Measurements from ENCODE around the gene NKX2-4. TPM values are rescaled to one million over a fixed set of nuclear protein-coding genes. Genes with fewer than 3 reads are reported as not detected.

Gene NKX2-4
- total RNA-seq, 6 experiments from 2014 or later = not detected

- Mint-ChIP-seq H3K27me3 (ENCODE audit: insufficient read depth) (peaks cover 49% of the 10 kb centered on the region), H3K27ac (no peak overlapping the region), H3K9me3 (peaks cover 8% of the 10 kb centered on the region; the same call in 1 of the 2 replicates), H3K36me3 (ENCODE audit: low read depth) (peaks cover 20% of the 10 kb centered on the region), H3K4me3 (no peak overlapping the region), H3K4me1 (ENCODE audit: low read depth) (peaks cover 14% of the 10 kb centered on the region)
- DNase-seq = no peak
- TF ChIP-seq, protein P1, sequence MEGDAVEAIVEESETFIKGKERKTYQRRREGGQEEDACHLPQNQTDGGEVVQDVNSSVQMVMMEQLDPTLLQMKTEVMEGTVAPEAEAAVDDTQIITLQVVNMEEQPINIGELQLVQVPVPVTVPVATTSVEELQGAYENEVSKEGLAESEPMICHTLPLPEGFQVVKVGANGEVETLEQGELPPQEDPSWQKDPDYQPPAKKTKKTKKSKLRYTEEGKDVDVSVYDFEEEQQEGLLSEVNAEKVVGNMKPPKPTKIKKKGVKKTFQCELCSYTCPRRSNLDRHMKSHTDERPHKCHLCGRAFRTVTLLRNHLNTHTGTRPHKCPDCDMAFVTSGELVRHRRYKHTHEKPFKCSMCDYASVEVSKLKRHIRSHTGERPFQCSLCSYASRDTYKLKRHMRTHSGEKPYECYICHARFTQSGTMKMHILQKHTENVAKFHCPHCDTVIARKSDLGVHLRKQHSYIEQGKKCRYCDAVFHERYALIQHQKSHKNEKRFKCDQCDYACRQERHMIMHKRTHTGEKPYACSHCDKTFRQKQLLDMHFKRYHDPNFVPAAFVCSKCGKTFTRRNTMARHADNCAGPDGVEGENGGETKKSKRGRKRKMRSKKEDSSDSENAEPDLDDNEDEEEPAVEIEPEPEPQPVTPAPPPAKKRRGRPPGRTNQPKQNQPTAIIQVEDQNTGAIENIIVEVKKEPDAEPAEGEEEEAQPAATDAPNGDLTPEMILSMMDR (IDR thresholded peaks at IDR 0.05) = no peak
Observed at GRCh38 chr20:21395051-21395665, 2.2 kb downstream of the NKX2-4 start.

DNA sequence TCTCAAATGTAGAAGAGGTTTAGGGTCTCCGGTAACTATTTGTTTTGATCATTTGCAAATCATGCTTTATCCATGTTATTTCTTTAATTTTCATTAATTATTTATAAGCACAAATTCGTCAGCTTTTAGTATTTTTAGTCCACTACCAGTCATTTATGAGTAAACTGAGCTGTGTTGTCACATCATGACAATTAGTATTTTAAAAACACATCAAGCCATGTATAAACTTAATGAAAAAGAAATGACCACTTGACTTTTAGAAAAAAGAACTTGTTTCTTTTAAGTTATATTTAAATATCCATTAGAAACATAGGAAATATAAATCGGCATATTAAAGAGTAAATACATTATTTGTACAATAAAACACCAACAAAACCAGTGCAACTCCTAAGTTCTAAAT lies 2.8 kb downstream of the NKX2-4 start:
- TF ChIP-seq, protein P1 (IDR thresholded peaks at IDR 0.05) = no peak
- H3K36me3 Mint-ChIP-seq (ENCODE audit: low read depth) = peaks cover 23% of the 10 kb centered on the region

GRCh38 chr20:21393816-21394519 lies 3.4 kb downstream of the NKX2-4 start:
- Mint-ChIP-seq H3K4me1 (ENCODE audit: low read depth) (peaks cover 14% of the 10 kb centered on the region), H3K27me3 (ENCODE audit: insufficient read depth) (peaks cover 44% of the 10 kb centered on the region), H3K4me3 (no peak overlapping the region), H3K9me3 (peaks cover 8% of the 10 kb centered on the region; the same call in 1 of the 2 replicates), H3K27ac (no peak overlapping the region), H3K36me3 (ENCODE audit: low read depth) (peaks cover 23% of the 10 kb centered on the region)
- TF ChIP-seq, protein P1 (IDR thresholded peaks at IDR 0.05) = no peak
- no peak for DNase-seq

More for the DNA sequence above, 2.8 kb downstream of the NKX2-4 start:
- peaks cover 49% of the 10 kb centered on the region for H3K27me3 Mint-ChIP-seq (ENCODE audit: insufficient read depth)
- no peak overlapping the region for H3K4me3 Mint-ChIP-seq
- peaks cover 8% of the 10 kb centered on the region; the same call in 1 of the 2 replicates for H3K9me3 Mint-ChIP-seq
- DNase-seq = no peak
- peaks cover 14% of the 10 kb centered on the region for H3K4me1 Mint-ChIP-seq (ENCODE audit: low read depth)
- H3K27ac Mint-ChIP-seq = no peak overlapping the region

GRCh38 chr20:21393166-21393565 lies 4.2 kb downstream of the NKX2-4 start:
- no peak for DNase-seq
- no peak overlapping the region for H3K27ac Mint-ChIP-seq
- peaks cover 23% of the 10 kb centered on the region for H3K36me3 Mint-ChIP-seq (ENCODE audit: low read depth)
- no peak overlapping the region for H3K4me3 Mint-ChIP-seq
- TF ChIP-seq, protein P1 (IDR thresholded peaks at IDR 0.05) = no peak
- H3K9me3 Mint-ChIP-seq = peaks cover 8% of the 10 kb centered on the region; the same call in 1 of the 2 replicates
- peaks cover 14% of the 10 kb centered on the region for H3K4me1 Mint-ChIP-seq (ENCODE audit: low read depth)
- H3K27me3 Mint-ChIP-seq (ENCODE audit: insufficient read depth) = peaks cover 36% of the 10 kb centered on the region

- peaks cover 14% of the 10 kb centered on the region for H3K4me1 Mint-ChIP-seq (ENCODE audit: low read depth)
- peaks cover 33% of the 10 kb centered on the region for H3K36me3 Mint-ChIP-seq (ENCODE audit: low read depth)
- H3K27me3 Mint-ChIP-seq (ENCODE audit: insufficient read depth) = peaks cover 30% of the 10 kb centered on the region
- TF ChIP-seq, protein P1 (IDR thresholded peaks at IDR 0.05) = no peak
- no peak overlapping the region for H3K27ac Mint-ChIP-seq
- no peak overlapping the region for H3K4me3 Mint-ChIP-seq
- no peak for DNase-seq
- peaks cover 8% of the 10 kb centered on the region; the same call in 1 of the 2 replicates for H3K9me3 Mint-ChIP-seq
Observed at GRCh38 chr20:21391972-21392352, 5.4 kb downstream of the NKX2-4 start.
